HG02981 (cell line): ENCODE data around the gene TMEM201.

Experiments used
- ATAC-seq: cut with Tn5 transposase; IDR thresholded peaks from one replicate; pipeline ENCODE4 v1.9.1; 2021; ENCODE audit warnings: mild to moderate bottlenecking, moderate library complexity; ENCODE audit not compliant: unreplicated experiment

TMEM201 gene

DNA sequence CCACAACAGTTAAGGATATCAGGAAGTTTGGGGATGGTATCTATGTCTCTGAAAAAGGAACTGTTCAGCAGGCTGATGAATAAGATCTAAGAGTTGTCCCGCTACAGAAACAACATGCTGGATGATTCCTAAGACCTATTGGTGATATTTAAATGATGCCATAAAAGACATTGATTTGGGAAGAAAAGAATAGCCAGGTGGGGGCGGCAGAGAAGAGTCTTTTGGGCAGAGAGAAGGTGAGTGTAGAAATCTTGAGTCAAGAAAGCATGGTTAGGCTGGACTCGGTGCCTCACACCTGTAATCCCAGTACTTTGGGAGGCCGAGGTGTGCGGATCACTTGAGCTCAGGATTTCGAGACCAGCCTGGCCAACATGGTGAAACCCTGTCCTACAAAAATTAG, 11.8 kb upstream of the TMEM201 start:
- no peak for ATAC-seq

DNA sequence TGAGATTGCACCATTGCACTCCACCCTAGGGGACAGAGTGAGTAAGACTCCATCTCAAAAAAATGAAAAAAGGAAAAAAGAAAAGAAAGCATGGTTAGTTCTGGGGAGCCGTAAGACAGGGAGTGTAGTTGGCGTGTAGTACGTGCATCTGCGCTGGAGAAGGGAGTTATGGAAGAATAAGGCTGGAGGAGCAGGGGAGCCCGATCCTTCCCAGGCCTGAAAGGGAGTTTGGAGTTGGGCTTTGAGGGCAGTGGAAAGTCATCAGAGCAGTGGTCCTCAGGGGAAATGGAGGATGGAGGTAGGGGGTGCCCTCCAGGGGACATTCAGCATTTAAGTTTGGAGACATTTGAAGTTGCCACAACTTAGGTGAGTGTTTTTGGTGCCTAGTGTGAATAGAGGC, 11.3 kb upstream of the TMEM201 start:
- no peak for ATAC-seq

DNA sequence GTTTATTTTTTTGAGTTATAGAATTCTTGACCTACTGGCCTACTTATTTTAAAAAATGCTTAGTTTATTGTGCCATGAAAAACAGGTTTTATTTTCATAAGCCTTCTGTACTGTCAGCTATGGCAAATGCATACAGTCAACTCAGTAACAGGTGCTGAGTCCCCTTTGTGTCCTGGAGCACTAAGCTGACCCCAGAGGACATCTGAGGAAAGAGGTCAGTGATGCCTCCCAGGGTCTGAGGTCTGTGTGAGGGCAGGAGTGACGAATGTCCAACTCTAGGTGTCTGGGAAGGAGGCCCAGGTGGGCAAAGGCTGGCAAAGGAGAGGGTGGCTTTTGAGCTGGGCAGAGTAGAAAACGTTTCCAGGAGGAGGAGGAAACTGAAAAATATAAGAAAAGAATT, 7.8 kb upstream of the TMEM201 start:
- no peak for ATAC-seq

DNA sequence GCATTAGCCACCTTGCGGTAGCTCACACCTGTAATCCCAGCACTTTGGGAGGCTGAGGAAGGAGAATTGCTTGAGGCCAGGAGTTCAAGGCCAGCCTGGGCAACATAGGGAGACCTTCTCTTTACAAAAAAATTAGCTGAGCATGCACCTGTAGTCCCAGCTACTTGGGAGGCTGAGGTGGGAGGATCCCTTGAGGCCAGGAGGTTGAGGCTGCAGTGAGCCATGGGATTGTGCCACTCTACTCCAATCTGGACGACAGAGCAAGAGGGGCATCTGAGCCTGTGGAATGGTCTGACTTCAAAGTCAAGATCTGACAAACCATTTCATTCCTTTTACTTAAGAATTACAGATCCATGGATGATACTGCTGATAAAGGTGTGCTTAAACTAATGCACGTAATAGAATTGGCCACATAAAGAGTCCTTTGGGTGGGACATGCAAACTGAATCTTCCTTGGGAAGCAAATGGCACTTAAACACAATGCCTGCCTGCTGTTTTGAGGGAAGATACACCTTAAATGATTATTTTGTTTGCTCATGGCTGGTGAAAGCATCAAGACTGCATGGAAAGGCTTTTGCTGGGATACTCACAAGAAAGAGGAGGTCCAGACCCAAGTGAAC, 2.5 kb upstream of the TMEM201 start:
- no peak for ATAC-seq

DNA sequence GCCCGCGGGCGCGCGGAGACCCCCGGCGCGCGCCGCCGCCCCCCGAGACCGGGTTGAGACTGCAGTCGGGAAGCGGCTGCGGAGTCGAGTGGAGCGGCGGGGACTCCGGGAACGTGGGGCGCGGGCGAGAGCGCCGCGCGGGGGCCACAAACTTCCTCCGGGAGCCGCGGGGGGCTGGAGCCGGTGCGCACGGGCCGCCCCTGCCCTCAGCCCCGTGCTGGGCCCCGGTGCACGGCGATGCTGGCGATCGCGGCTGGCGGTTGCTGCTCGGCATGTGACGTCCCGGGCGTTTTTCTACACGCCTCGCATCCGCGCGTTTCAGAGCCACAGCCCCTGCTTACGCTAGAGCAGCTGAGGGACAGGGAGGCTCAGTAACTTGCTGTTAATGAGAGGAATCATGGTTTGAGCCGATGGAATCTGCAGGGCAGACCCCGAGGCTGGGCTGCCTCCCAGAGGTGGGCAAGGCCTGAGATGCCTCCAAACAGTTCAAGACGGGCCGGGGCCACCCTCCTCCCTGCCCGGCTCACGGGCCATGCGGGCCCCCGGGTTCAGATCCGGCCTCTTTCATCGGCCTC, 520 bp downstream of the TMEM201 start:
- ATAC-seq = no peak

DNA sequence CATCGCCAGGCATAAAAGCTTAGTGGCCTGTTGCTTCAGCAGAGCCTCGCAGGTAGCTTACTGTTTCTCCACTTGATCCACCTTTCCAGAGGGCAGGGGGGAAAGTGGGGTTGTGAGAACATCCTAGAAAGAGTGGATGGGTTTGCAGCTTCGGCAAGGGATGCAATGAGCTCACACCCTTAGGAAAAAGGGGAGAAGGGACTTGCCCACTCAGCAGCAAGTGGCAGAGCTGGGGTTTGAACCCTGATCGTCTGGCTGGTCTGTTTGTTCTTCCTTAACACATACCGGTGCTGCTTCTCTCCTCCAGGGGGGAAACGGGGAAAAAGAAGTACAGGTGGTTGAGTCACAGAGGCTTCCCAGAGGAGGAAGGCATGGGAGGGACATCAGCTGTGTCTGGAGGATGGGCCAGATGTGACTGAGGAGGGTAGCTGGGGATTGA, 1.0 kb downstream of the TMEM201 start:
- no peak for ATAC-seq

DNA sequence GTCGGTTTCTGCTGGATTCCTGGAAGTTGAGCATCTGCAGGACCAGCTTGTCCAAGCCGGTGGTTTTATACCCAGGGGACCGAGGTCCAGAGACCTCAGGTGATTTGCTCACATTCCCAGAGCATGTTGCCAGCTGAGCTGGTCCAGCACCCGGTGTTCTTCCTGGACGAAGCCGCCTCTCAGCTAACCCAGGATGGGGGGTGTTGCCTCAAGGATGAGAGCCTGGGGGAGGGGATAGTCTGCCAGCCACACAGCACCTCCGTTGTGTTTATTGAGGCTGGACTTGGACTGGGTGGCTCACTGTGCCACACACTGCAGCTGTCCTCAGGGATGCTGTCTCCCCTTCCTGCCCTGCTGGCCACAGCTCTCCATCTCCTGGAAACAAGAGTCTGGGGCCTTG, 1.5 kb downstream of the TMEM201 start:
- no peak for ATAC-seq

DNA sequence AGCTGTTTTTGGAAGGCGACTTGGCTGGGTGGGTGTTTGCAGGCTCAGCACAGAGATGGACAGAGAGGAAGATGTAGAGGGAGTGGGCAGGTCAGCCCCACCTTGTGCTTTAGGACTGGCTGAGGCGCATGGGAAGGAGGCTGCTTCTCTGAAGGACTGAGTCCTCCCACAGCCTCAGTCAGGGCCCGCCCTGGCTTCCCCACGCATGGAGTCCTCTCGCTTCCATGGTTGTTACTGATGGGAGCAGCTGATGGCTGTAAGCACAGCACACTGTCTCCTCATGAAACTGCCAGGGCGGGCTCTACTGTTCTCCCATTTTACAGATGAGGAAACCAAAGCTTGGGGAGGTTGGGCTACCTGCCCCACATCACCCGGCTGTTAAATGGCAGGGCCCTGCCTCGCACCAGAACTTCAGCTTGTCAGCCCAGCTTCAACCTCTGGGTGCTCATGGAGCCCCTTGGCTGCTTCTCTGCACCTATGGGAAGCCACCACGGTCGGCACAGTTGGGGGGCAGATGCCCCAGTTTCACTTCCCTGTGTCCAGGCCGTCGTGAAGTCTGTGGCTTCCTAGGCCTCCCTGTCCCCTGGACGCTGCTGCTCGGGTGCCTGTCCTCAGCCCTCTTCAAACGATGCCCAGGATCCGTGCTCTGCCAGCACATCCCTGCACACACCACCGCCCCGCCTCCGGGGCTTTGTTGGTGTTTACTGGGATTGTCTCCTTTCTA, 2.4 kb downstream of the TMEM201 start:
- ATAC-seq = no peak

DNA sequence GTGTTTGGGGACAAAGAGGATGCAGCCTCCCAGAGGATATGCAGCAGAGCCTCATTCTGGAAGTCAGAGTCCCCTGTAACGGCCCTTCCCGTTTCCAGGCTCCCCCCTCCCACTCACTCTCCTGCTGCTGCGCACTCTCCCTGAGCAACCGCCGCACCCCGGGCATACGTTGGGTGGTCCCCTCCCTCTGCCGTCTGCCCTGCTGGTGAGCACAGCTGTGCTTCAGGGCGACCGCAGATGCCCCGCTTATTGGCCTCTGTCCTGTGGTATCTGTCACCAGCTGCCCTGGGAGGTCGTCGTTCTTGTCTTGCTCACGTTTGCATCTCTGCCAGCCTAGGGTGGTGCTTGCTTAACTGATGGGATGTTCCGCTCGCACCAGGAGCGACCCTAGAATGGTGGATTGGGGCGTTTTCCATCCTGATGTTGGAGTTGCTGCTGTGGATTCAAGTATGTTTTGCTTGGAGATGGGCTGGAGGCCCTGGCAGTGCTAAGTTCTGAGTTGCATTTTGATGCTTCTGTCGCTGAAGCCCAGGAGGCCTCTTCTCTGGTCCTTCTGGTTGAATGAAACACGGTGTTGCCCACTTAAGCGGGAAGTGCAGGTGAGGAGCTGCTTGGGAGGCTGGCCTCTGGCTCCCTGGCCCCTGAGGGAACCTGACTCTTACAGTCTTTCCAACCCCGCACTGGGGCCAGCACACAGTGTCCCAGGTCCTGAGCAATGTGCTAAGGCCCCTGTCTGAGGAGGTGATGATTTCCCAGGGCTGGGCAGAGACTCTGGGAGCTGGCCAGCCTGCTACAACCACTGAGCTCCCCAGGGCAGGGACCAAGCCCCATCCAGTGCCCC, 3.2 kb downstream of the TMEM201 start:
- no peak for ATAC-seq

DNA sequence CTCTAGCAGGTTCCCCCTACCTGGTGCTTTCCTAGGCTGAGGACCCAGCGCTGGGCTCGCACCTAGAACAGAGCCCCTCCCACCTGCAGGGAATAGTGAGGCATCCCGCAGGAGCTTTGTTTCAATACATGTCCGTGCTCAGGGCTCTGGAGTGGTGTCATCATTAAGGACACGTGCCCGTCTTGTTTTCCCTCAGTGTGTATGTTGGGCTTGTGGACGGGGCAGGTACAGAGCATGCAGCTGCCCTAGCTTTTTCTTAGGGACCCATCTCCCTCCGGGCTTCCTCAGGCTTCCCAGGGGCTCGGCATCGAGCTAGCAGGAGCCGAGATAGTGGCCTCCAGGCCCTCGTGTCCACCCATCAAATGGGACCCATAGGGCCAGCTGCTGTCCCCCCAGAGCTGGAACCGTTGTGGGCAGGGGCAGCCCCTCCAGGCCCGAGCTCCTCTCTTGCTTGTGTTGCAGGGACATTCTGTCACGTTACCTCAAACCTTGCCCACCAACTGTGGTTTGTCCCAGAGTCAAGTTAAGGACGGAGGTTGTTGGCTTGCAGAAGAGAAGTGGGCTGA, 3.9 kb downstream of the TMEM201 start:
- ATAC-seq = no peak

DNA sequence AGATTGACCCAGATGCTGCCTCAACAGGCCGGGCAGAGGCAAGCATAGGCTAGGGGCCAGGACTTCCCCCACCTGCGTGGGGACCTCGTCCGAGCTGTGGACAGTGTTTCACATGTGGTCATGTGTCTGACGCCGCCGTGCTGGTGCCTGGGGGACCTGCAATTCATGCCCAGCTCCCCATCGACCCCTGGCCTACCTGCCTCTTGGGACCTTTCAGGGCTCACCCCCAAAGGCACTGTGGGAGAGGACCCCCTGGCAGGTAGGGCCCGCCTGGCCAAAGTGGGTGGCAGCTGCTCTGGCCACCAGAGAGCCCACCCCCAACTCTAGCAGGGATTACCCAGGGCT, 4.4 kb downstream of the TMEM201 start:
- ATAC-seq = no peak

DNA sequence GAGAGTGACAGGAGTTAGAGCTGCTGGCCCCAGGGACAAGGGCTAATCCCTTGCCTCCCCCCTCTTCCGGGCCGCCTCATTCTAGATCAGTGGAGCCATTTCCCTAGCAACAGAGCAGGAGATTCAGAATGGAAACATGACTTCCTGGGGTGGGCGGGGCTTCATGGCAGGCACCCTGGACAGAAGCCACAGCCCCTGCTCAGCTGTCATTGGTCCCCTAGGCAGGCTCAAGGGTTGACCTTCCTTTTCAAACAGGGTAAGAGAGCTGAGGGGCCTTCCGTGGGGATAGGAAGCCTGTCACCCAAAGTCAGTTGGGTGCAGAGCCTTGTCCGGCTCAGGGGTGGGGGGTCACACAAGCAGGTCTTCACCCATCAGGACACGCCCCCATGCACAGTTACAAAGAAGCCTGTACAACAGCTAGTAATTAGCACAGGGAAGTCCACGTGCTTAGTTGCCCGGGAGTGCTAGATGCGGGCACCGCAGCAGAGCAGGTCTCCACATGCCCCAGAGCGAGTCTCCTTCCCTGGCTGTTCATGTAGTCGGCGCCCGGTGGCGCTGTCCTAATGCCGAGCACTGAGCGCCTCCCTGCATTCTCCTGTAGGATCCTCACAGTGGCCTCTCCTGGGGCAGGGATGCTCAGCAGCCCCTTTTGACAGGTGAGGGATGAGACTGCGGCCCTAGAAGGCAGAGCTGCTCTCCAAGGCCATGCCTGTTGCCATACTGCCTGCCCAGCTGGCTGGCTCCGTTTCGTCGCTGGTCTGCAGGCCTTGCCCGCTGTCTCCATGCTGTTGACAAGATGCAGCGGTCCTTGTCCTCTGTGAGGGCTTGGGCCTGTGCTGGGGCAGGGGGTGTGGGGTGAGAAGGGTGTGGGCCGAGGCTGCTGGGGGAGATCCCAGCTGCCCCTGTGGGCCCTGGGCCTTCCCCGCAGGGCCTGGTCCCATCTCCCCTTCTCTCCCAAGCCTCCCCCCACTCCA, 5.1 kb downstream of the TMEM201 start:
- peak; percentile 39 for ATAC-seq

DNA sequence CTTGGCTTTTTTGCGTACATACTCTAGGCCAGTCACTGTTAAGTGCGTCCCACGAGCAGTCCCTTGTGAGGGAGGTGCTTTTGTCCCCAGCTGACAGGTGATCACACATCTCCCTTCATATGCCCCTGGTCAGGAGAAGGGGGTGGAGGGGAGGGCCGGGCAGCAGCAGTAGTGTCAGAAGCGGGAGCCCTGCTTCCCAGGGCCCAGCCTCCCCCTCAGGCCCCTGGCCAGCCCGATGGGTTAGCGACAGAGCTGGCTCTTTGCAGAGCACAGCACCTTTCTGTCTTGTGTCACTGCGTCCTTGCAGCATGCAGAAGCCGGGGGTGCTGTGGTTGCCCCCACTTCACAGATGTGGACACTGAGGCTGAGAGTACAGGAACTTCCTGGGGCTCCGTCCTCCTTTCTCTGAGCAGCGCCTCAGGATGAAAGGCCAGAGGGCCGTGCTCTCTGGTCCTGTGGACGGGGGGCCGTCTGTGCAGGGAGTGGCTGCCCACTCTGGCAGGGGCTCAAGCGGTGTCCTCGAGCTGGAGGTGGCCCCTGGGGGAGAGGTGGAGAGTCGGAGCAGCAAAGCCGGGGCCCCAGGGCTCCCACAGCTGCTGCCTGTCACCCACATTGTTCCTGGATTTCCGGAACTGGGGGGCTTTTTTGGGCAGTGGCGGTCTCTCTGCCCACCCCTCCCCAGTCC, 5.9 kb downstream of the TMEM201 start:
- ATAC-seq = no peak

DNA sequence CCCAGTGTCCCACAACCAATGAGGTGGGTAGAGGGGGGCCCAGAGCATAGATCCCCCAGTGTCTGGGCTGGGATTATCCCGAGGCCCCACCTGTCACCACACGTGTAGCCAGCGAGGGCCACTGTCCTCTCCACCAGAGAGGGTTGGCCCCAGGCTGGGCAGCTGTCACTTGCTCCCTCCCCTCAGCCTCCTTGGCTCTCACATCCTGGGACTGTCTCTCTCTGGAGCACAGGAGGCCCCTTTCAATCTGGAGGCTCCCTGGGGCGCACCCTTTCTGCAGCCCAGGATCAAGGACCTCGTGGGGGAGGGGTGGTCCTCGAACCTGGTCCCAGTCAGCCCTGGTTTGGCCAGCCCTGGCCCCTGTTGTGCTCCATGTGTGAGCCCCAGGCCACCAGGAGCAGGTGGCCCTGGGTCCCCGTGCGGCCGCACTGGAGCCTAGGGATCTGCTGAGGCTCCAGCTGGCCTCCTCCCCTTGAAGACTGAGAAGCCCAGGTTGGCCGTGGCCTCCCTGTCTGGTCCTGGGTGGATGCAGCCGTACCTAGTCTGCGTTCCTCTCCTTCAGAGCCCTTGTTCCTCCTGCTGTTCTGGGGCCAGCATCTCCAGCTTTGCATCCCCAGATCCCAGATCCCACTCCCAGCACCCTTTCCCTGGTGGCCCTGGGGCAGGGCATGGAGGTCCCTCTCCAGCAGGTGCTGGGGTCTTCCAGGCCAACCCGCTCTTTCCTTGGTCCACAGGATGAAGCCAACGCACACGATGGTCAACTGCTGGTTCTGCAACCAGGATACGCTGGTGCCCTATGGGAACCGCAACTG, 6.7 kb downstream of the TMEM201 start:
- no peak for ATAC-seq

DNA sequence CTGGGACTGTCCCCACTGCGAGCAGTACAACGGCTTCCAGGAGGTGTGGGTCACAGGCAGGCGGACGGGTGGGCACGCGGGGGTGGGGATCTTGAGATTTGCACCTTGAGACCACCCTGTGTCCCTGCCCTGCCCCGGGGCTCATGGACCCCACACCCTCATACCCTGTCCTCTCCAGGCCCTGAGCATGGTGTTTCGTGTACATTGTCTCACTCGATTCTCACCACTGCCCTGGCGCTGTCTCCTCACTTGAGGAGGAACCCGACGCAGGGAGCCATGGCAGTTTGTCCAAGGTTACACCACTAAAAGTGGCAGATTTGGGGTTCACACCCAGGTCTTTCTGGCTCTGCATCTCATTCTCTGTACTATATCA, 7.2 kb downstream of the TMEM201 start:
- ATAC-seq = no peak

DNA sequence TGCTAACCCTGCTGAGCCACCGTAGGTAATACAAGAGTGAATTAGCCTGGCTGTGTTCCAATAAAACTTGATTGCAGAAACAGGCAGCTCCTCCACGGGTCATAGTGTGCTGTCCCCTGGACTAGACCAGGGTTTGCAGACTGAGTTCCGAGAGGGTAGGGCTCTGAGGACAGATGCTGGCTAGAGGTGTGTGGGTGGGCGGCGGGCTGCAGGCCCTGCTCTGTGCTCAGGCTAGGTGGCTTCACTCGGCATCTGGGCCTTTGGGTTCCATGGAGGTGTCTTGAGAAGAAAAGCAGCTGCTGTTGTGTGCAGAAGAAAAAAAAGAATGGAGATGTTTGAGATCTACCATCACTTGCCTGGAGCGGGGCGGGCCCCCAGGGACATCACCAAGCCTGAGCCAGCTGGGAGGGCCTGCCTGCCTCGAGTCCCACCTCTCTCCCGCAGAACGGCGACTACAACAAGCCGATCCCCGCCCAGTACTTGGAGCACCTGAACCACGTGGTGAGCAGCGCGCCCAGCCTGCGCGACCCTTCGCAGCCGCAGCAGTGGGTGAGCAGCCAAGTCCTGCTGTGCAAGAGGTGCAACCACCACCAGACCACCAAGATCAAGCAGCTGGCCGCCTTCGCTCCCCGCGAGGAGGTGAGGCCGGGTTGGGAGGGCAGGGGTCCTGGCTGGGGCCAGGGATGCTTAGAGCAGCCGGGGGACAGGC, 7.9 kb downstream of the TMEM201 start:
- no peak for ATAC-seq

DNA sequence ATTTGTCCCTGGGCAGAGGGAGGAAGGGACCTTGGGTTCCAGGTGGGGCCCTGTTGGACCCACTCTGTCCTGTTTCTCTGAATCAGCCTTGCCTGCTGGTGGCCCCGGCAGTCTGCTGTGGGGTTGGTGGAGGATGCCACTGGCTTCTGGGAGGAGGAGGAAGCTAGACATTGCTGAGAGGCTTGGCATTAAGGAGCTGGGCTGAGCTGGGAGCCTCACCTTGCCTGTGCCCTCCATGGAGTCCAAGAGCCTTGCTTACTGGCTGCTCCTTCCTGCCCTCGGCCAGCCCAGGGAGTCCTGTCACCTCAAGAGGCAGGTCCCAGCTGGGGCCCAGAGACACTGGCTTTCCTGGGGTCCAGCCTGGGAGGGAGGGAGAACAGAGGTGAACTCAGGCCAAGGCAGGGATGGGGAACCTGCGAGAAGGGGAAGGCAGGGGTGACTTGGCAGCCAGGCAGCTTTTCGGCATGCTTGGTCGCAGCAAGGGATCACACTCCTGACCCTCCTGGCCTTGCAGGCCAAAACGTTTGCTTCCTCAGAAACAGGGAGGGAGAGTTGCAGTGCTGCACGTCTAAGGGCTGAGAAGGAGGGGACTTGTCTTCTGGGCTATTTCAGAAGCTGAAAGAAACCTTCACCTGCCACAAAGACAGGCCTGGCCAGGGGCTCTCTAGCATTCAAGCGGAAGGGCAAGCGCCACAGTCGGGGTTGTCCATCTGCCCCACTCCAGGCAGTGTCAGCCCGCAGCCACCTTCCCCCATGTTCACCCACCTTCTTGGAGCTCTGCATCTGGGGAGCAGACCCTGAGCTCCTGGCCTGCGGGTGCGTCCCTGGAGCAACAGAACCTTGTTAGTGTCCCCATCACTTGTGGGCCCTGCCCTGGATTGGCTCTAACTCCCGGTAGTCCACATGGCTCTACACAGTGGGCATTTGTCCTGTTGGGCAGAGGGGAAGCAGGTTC, 8.9 kb downstream of the TMEM201 start:
- no peak for ATAC-seq
